ENCODE results near the gene LGALS9B.
"Not testable (repeated sequence)": the region's sequence is repeated elsewhere in the genome, so short reads cannot be mapped to it uniquely, and the experiment has no call there.

LGALS9B gene

DNA sequence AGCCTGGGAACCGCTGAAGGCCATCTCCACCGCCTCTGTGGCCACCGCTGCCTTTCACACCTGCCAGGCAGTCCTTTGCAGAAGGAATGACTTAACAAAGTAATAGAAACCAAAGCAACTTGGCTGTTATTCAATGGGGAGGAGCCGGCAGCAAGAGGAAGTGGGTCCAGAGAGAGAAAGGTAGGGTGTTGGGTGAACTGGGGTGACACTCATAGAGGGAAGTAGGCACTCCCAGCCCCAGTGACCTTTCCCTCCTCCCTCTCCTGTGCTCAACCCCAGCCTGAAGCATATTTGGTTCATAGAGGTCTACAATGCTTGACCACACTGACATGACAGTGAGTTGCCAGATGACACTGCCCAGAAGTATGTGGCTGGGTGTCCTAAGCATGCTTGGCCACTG lies at the start of gene LGALS9B:
Gene LGALS9B, minus strand, starts transcription at position 93 of the 400 bp plus-strand sequence. Its CDS starts 69 bp downstream, at position 24.
- not testable (repeated sequence) for DNase-seq (ENCODE audit: low spot score)

DNA sequence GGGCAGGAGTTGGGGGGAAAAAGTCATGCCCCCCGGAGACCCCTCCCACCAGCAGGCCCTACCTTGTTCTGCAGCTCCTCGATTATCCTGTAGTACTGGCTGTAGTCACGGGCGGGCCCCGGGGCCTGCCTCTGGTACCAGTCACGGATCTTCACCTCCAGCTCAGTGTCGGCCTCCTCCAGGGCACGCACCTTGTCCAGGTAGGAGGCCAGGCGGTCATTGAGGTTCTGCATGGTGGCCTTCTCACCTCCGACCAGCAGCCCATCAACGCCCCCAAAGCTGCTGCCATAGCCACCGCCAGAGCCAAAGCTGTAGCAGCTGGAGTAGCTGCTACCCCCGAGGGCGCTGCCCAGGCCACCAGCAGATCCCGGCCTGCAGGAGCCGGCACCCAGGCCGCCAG lies 49.6 kb upstream of the LGALS9B start:
- not testable (repeated sequence) for DNase-seq (ENCODE audit: low spot score)

DNA sequence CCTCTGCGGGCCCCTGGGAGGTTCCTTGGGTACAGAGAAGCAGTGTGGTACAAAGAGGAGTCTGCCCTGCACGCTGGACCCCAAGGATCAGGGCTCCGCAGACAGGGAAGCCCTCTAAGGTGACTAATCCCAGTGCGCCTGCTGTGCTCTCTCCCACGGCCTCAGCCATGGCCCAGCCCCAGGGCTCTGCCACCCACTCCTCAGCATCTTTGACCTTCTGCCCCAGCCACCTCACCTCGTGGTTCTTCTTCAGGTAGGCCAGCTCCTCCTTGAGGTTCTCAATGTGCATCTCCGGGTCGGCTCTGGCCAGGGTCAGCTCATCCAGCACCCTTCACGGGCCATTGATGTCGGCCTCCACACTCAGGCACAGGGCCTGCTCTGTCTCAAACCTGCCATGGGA lies 47.8 kb upstream of the LGALS9B start:
- DNase-seq (ENCODE audit: low spot score) = not testable (repeated sequence)

DNA sequence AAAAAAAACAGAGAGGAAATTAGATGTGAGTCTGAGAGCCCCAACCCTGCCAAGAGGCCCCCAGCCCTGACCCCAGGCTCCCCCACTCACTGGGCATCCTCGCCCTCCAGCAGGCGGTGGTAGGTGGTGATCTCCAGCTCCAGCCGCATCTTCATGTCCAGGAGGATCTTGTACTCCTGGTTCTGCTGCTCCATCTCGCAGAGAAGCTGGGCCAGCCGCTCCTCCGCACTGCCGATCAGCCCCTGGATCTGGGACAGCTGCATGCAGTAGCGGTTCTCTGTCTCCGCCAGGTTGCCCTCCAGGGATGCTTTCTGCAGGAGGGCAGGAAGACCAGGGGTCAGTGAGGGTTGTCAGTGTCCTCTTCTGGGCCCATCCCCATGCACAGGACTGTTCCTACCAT lies 46.2 kb upstream of the LGALS9B start:
- not testable (repeated sequence) for DNase-seq (ENCODE audit: low spot score)

DNA sequence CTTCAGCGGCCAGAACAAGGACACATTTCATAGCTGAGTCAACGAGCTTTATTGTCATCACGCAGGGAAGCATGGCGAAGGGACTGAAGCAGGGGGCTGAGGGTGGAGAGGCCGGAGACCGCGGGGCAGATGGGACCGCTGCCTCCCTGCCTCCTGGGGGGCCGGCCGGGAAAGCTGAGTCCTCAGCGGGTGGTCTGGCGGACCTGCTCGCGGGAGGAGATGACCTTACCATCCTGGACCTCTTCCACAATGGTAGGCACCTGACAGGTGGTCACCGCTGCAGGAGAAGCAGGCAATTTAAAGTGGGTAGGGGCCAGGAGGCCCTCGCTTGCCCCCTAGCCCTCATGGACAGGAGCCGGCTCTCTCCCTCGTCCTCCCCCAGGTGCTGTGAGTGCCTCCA lies 45.0 kb upstream of the LGALS9B start:
- DNase-seq (ENCODE audit: low spot score) = not testable (repeated sequence)

DNA sequence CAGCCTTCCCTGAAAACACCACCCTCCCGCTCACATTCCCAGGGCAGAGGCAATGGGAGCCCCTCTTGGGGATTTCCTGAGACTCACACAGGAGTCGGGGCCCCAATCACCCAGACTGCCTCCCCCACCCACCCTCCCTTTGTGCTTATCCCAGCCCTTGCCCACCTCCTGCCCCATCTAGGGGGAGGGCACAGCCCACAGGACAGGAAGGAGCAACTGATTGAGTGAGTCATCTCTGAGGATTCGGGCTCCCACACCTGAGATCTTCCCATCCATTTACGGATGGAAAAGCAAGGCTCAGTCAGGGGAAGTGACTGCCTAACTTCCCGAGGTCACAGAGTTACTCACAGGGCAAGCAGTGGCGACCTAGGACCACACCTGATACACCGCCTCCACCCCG lies 44.4 kb upstream of the LGALS9B start:
- DNase-seq (ENCODE audit: low spot score) = not testable (repeated sequence)

DNA sequence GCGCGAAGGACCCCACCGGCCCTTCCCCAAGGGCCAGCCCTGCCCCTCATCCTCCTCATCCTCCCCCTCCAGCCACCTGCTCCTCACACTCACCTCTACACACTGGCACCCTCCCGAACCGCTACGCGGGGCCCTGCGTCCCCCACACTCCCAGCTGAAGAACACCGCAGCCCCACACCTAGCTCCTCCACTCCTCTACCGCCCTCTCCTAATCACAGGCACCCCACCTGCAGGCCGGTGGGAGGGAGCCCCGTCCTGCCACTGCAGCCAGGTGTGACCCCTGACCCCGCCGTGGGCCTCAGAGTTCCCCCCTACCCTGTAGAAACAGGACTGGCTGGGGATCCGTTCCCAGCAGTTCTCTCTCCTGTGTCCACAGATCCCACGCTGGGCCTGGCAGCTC lies 38.0 kb upstream of the LGALS9B start:
- DNase-seq (ENCODE audit: low spot score) = not testable (repeated sequence)

DNA sequence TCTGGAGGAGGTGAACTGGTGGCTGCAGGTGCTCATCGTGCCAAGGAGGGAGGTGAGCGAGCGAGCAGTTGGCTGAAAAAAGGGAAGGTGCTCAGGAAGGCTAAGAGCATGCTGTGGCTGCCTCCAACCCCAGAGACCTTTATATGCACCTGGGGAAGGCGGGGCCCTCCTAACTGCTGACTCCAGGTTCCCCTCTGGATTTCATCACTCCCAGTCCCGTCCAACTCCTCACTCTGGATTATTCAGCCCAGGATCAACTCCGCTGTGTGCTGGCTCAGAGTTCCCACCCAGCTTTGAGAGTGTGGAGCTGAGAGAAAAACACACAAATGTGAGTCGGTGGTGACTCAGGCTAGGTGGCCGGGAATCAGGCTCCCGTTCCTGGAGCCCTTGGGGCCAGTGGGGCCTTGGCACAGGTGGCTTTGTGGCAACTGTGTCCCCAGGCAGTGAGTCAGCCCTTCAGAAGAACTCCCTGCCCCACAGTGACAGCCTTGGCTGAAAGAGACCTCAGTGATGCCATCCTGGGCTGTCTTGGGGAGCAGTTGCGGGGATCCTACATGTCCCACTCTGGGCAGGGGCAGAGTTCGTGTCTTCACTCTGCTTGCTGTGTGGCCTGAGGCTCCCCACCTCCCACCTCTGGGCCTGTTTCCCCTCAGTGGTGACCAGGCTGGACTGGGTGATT lies 37.2 kb upstream of the LGALS9B start:
- not testable (repeated sequence) for DNase-seq (ENCODE audit: low spot score)

DNA sequence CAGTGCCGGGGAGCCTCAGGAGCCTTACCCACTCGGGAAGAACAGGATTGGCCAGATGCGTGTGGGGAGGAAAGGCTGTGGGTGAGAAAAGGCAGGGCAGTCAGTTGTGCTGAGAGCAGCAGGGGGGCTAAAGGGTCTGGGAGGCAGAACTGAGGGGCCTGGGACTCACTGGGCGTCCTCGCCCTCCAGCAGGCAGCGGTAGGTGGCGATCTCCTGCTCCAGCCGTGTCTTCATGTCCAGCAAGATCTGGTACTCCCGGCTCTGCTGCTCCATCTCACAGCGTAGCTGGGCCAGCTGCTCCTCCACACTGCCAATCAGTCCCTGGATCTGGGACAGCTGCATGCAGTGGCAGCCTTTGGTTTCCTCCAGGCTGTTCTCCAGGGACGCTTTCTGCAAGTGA lies 34.6 kb upstream of the LGALS9B start:
- DNase-seq (ENCODE audit: low spot score) = not testable (repeated sequence)

DNA sequence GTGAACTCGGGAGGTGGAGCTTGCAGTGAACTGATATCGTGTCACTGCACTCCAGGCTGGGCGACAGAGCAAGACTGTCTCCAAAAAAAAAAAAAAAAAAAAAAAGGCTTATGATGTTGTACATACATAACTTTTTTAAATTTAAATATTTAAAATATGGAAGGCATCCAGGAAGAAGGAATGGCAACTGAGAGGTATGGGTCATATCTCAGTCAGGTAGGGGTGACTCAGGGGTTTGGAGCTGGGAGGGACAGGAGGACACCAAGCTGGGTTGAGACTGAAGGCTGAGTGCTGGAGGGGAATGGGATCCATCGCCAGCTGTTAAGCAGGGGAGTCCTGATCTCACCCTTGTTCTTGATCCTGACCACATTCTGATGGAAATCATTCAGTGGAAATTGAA lies 33.0 kb upstream of the LGALS9B start:
- not testable (repeated sequence) for DNase-seq (ENCODE audit: low spot score)

DNA sequence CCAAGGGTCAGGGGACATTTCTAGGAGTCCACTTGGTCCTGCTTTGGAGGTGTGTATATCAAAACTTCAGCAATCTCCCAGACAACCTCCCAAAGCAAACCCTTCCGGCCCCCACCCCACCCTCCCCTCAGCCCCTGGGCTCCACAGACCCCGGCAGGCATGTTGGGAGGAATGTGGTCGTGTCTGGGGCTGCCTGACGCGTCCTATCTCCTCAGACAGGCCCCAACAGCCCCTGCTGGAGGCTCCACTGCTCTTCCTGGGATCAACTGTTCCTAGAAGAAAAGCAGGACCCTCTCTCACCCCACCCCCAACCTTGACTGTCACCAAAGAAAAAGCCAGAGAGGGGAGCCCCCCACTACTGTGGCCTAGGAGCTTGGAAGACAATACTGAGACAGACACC lies 28.1 kb upstream of the LGALS9B start:
- DNase-seq (ENCODE audit: low spot score) = not testable (repeated sequence)

DNA sequence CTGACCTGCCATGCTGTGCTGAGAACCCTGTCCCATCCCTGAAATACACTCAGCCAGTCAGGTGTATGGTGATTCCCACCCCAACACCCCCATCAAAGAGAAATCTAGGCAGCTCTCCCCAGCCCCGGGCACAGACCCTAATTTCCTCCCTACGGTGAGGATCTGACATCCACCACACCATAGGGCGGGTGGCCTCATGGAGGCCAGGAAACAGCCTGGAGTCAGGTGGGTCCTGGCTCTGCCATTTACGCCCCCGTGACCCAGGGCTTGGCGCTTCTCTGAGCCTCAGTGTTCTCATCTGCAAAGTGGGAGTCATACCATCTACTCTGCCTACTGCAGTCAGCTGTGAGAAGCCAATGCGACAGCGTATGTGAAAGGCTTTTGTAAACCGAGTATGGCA lies 27.4 kb upstream of the LGALS9B start:
- not testable (repeated sequence) for DNase-seq (ENCODE audit: low spot score)

DNA sequence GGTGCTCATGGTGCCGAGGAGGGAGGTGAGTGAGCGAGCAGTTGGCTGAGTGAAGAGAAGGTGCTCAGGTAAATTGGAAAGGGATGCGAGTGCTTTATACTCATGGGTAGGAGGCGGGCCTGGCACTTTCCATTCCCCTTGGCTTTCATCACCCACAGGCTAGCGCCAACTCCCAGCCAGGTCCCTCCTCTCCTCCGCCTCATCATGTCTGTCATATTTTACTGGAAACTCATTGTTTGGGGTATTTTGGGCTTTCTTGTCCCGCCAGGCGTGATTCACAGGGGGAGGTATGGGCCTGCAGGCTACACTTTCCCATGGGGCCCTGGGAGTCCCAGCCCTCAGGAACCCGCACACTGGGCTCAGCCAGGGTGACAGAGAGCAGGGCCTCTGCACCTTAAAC lies 26.8 kb upstream of the LGALS9B start:
- not testable (repeated sequence) for DNase-seq (ENCODE audit: low spot score)

DNA sequence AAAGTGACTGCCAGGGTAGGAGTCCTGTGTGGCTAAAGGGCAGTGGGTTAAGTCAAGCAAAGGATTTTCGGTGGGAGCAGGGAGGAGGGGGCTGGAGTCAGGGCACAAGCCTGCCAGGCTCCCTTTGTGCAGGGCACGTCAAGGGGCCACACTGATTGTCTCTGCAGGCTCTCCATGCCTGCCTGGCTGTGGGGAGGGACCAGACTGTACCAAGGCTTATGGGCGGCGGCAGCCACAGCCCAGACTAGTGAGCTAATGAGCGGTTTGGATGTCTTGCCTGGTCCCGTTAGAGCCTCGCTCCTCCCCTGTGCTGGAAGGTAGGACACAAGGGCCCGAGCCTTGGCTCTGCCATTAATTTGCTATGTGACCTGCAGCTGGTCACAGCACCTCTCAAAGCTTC lies 25.6 kb upstream of the LGALS9B start:
- not testable (repeated sequence) for DNase-seq (ENCODE audit: low spot score)

DNA sequence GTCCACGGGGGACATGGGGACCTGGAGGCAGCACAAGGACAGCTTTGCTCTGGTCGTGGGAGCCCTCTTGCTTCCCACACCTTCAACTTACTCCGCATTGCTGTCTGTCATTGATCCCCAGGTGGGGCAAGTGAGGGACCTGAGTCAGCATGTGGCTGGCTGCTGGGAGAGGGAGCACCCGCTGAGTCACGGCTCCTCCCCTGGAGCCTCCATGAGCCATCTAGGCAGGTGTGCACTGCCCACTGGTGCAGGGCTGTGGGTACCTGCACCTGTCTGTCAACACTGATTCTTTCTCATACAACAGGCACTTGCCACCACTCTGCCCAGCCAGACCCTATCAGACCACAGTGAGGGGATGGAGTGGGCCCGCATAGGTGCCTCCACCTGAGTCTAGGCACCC lies 24.8 kb upstream of the LGALS9B start:
- DNase-seq (ENCODE audit: low spot score) = not testable (repeated sequence)

DNA sequence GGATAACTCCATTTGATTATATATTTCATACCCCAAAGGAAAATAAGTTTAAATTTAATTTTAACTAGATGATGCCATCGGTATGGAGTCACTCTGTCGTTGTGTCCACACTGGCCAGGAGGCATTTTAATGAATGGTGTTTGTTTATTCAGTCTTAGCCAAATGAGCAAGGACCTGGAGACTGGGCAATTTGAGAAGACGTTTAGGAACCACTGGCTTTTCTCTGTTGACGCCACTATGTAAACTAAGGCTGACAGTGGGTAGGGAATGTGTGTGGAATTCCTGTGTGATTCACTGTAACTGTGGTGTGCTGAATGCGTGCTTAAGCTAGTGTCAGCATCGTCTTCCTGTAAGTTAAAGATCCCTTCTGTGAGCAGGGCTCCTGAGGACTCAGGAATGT lies 17.6 kb upstream of the LGALS9B start:
- peak; percentile 33 for DNase-seq (ENCODE audit: low spot score)

DNA sequence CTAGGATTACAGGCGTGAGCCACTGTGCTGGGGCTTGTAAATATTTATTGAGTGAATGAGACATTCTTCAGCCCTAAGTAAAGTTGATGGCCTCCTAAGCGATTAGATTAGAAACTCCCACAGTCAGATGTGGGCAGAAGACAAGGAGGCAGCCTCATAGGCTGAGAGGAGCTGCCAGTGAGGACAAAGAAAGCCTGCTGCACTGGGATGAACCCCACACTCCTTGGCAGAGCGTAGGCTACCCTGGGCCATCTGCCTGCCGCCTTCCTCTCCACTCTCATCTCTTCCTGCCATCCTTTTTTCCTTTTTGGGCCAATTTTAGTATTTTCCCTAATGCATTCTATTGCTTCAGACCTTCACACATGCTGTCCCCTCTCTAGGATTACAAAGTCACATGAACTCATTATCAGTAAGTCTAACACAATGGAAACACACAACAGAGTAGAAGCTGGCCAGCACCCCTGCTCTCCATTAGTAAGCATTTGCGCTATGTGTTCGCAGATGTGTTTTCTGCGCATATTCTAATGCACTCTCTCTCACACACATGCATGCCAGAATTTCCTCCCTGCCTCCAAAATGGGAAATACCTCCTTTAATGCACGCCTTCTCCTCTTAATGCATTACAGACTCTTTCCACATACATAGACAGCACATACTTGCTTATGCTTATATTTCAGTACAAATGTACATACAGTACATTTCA lies 12.7 kb upstream of the LGALS9B start:
- DNase-seq (ENCODE audit: low spot score) = not testable (repeated sequence)

DNA sequence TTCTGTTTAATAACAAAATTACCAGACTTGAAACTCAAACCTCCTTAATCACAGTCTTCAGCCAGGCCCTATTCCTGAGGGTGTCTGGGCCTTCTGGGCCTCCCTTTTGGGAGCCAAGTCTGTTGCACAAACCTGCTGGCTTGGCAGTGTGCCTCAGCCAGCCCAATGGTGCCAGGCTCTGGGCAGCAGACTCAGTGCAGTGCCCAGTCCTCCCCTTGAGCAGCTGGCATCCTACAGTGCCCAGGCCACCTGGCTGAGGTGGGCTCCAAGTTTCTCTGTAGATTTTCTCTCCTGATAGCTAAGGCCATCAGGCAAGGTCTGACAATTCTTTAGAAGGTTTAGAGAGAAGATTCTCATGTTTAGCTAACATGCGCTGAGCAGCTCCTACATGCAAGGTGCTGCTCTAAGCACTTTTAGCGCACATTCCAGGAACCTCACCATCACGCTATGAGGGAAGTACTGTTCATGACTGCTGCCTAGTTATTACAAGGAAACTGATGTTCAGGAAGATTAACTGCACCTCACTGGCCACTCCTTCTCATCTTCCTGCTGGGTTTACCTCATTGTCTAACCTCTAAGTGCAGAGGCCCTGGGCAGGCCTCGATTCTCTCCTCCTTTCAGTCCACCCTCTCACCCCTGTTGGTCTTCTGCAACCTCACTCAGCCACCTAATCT lies 10.2 kb upstream of the LGALS9B start:
- DNase-seq (ENCODE audit: low spot score) = not testable (repeated sequence)

DNA sequence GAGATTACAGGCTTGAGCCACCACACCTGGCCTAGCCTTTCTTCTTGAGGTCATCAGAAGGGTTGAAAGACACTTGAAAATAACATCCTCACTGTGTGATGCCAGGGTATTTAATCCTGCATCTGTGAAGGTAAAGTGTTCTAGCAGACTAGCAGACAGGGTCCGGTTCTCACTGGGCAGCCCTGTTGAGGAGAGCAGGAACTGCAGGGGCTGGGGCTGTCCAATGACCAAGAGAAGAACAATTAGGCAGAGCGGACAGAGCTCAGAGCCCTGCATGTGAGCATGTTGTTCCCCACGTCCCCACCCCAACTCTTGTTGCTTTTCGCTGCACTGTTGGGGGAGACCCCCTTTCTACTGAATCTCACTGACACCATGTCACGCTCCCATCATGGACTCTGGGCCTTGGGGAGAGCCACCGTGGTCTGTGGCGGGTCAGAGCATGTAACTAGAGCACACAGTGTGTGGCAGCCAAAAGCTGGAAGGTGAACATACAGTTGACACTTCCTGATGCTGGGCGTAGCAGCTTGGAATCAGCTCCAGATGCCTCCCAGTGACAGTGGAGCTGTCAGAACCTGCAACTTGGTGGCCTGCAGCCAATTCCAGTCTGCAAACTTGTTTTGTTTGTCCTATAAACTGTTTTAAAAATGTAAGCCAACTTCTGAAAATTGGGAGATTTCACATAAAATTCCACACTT lies 7.9 kb upstream of the LGALS9B start:
- not testable (repeated sequence) for DNase-seq (ENCODE audit: low spot score)

DNA sequence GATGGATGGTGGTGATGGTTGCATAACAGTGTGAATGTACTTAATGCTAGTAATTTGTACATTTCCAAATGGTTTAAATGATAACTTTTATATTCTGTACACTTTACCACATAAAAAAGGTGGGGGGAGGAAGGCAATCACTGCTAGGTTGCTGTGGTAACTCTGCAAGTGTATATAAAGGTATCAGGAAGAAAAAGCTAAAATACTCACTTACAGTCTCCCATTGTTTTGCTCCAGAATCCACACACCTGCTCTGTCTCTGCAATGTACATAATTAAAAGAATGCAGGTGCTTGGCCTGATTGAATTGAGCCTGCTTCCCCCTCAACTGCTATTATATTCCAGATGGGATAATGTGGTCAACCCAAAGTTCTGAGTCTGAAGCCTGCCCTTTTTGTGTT lies 6.7 kb upstream of the LGALS9B start:
- DNase-seq (ENCODE audit: low spot score) = not testable (repeated sequence)

DNA sequence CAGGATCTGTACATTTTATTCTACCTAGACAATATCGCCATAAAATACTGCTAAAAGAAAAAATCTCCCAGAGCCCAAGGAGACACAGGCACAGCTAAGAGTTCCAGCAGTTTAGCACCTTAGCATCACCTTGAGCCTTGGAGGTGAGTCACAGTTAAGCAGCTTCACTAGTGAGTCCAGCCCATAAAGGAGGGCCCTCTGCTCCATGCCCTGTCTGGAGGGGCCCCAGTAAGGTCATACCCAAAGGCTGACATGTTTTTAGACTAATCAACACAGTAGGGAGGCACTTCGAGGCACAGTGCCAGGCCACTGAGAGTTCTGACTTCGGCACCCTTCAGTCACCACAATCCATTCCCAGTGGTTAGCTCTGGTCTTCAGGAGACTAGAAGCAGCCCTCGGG lies 2.6 kb upstream of the LGALS9B start:
- DNase-seq (ENCODE audit: low spot score) = not testable (repeated sequence)

DNA sequence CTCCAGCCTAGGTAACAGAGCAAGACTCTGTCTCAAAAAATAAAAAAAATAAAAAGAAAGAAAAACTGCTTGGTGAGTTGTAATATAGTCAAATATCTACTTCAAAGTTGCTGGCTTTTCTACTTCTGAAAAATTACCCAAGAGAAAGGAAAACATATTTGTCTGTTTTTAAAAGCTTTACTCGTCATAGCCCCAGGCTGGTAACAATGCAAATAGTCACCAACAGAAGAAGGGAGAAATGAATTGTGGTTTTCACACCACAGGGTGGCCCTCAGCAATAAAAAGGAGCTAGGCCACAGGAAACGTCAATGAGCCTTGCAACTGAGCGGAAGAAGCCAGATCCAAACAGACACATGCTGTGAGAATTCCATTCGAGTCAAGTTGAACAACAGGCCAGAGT lies 1.8 kb upstream of the LGALS9B start:
- not testable (repeated sequence) for DNase-seq (ENCODE audit: low spot score)

All from kidney tubule cell (primary cell).